T-cell (primary cell): ENCODE data around the gene IKBKG. TPM values are rescaled to one million over a fixed set of nuclear protein-coding genes. Genes with fewer than 3 reads are reported as not detected.

Experiments
- ATAC-seq, 4 experiments: fragments of 200-7000 bp in 3 of 4; fragments of 150-1000 bp in 1 of 4; cut with Tn5 transposase; replicated peaks in 1 of 4; 1 replicate in 3 of 4; 2 replicates in 1 of 4; pipeline ENCODE4 v1.10.0; 2021; ENCODE audit warnings: moderate library complexity in 3 of 4, mild to moderate bottlenecking in 2 of 4, moderate number of reproducible peaks in 1 of 4
- CTCF ChIA-PET, 2 donors: fragments of 300-600 bp; sonication (Branson Sonifier 250); formaldehyde crosslinking; loops; one replicate each; lab custom pipeline; 2022; ENCODE audit warnings: antibody characterized with exemption in 2 of 2; lab: Charles Lee
- POLR2A ChIA-PET, 2 donors: fragments of 300-600 bp; sonication (Branson Sonifier 250); formaldehyde crosslinking; loops; one replicate each; lab custom pipeline; 2022; ENCODE audit warnings: antibody characterized with exemption in 2 of 2; lab: Charles Lee
- DNase-seq, 35 experiments: peaks; one replicate each; pipeline versions ENCODE4 v3.0.0 to v3.0.0-alpha.2; 2013 to 2023
- H3K27ac ChIP-seq: one replicate; pipeline ENCODE4 v1.5.1; 2013; ENCODE audit warnings: low read length
- H3K27me3 ChIP-seq, 2 experiments: replicated peaks in 1 of 2; 1 replicate in 1 of 2; 2 replicates in 1 of 2; pipeline versions ENCODE4 v1.6.1 to v1.7.0; 2013; ENCODE audit warnings: low read length in 1 of 2, mixed read lengths in 1 of 2; ENCODE audit not compliant: control insufficient read depth in 2 of 2, insufficient read depth in 2 of 2; ENCODE audit errors: extremely low read depth in 1 of 2
- H3K36me3 ChIP-seq, 2 donors: 1 replicate in 1 of 2; 2 replicates in 1 of 2; pipeline versions ENCODE4 v1.6.1 to v1.7.0; 2013; ENCODE audit warnings: low read length in 1 of 2; ENCODE audit not compliant: control insufficient read depth in 2 of 2, insufficient read depth in 1 of 2; ENCODE audit errors: extremely low read depth in 1 of 2
- H3K4me1 ChIP-seq, 2 experiments: 1 replicate in 1 of 2; 2 replicates in 1 of 2; pipeline versions ENCODE4 v1.6.1 to v1.7.0; 2013; ENCODE audit warnings: low read length in 2 of 2, mixed read lengths in 1 of 2; ENCODE audit not compliant: insufficient read depth in 2 of 2, control insufficient read depth in 1 of 2; ENCODE audit errors: extremely low read depth in 1 of 2
- H3K4me3 ChIP-seq, 2 donors: 1 replicate in 1 of 2; 2 replicates in 1 of 2; pipeline versions ENCODE4 v1.5.1 to v1.7.0; 2013; ENCODE audit warnings: mild to moderate bottlenecking in 2 of 2, low read length in 1 of 2, moderate library complexity in 1 of 2; ENCODE audit not compliant: control insufficient read depth in 1 of 2; ENCODE audit errors: extremely low read depth in 1 of 2
- H3K9me3 ChIP-seq: 2 replicates; pipeline ENCODE4 v1.7.0; 2013
- H3K27ac Mint-ChIP-seq, 2 donors: one replicate each; pipeline ENCODE4 v1.8.0; 2020 to 2021; ENCODE audit warnings: mild to moderate bottlenecking in 2 of 2, mixed read lengths in 2 of 2
- H3K27me3 Mint-ChIP-seq, 2 donors: one replicate each; pipeline ENCODE4 v1.8.0; 2021 to 2022; ENCODE audit warnings: mixed read lengths in 2 of 2
- H3K36me3 Mint-ChIP-seq: one replicate; pipeline ENCODE4 v1.8.0; 2021; ENCODE audit warnings: mixed read lengths
- H3K4me1 Mint-ChIP-seq, 3 donors: one replicate each; pipeline ENCODE4 v1.8.0; 2020 to 2022; ENCODE audit warnings: mixed read lengths in 3 of 3, mild to moderate bottlenecking in 1 of 3
- H3K4me3 Mint-ChIP-seq, 3 donors: one replicate each; pipeline ENCODE4 v1.8.0; 2020 to 2022; ENCODE audit warnings: mild to moderate bottlenecking in 3 of 3, mixed read lengths in 3 of 3, moderate library complexity in 3 of 3
- H3K9me3 Mint-ChIP-seq, 3 donors: one replicate each; pipeline ENCODE4 v1.8.0; 2020 to 2022; ENCODE audit warnings: mixed read lengths in 3 of 3
- WGBS: methylation state at CpG from one replicate; pipeline ENCODE4 v1.1.5; 2013; ENCODE audit warnings: missing lambda C conversion rate; ENCODE audit not compliant: insufficient coverage; 5-methylcytosine and 5-hydroxymethylcytosine counted together
- total RNA-seq, 35 experiments: library from RNA in 6 of 35; stranded (reverse) in 6 of 35; fragments of 120-200 nt in 1 of 35; gene quantifications; one replicate each; pipeline versions ENCODE4 v1.2.1 to v1.2.4 and lab custom pipeline; 2013 to 2026

IKBKG gene
- total RNA-seq, 5 donors from 2014 or later (not counting 1 experiment from before 2014, with no cell fraction given): 32.4 to 59.1 (median 54.0) TPM

GRCh38 chrX:154513716-154514115 lies 33.7 kb upstream of the IKBKG start:
- 100% methylated on average over 1 of the region's 2 CpGs for WGBS

GRCh38 chrX:154515090-154515965 lies 32.1 kb upstream of the IKBKG start:
- Histone ChIP-seq H3K36me3 (no peaks in the 10 kb centered on the region), H3K4me1 (peaks cover 0 to 45% of the 10 kb centered on the region in 2 experiments), H3K27me3 (no peaks in the 10 kb centered on the region), H3K9me3 (no peaks in the 10 kb centered on the region), H3K27ac (peak overlapping the region; percentile 68), H3K4me3 (peak overlapping the region; percentile 56 to 82)
- 100% methylated on average over 1 of the region's 34 CpGs for WGBS
- ChIA-PET POLR2A (no interaction called here), CTCF (no interaction called here)
- no peaks in the 10 kb centered on the region for H3K9me3 Mint-ChIP-seq
- ATAC-seq (no peak), DNase-seq (peak in 2 of 35 experiments; percentile 16 to 30)
- peaks cover 0 to 9% of the 10 kb centered on the region in 2 donors for H3K27me3 Mint-ChIP-seq
- peaks cover 32 to 36% (median 33%) of the 10 kb centered on the region in 3 donors for H3K4me1 Mint-ChIP-seq
- H3K36me3 Mint-ChIP-seq: peaks cover 3% of the 10 kb centered on the region
- peak overlapping the region; percentile 77 to 82 (median 81) for H3K4me3 Mint-ChIP-seq
- H3K27ac Mint-ChIP-seq: peak overlapping the region; percentile 68 to 77

More at GRCh38 chrX:154513716-154514115, 33.7 kb upstream of the IKBKG start:
- Histone ChIP-seq H3K36me3 (peaks cover 4 to 8% of the 10 kb centered on the region in 2 donors), H3K4me1 (peaks cover 0 to 45% of the 10 kb centered on the region in 2 experiments), H3K9me3 (no peaks in the 10 kb centered on the region), H3K4me3 (no peak overlapping the region), H3K27ac (no peak overlapping the region), H3K27me3 (no peaks in the 10 kb centered on the region)
- ATAC-seq (no peak), DNase-seq (no peak)
- Mint-ChIP-seq H3K4me1 (peaks cover 33 to 36% (median 33%) of the 10 kb centered on the region in 3 donors), H3K9me3 (peaks cover 0 to 2% (median 0%) of the 10 kb centered on the region in 3 donors), H3K36me3 (peaks cover 13% of the 10 kb centered on the region), H3K4me3 (peak overlapping the region; percentile 41 to 62 (median 49)), H3K27ac (peak overlapping the region; percentile 35 to 69), H3K27me3 (peaks cover 0 to 6% of the 10 kb centered on the region in 2 donors)
- ChIA-PET POLR2A (interaction anchor here in 1 of 2 donors (0.6 kb wide), 1 partner anchor 57 kb away, joined by 4 read pairs; no protein-coding TSS in a partner anchor), CTCF (no interaction called here)

- CTCF ChIA-PET: interaction anchor here in 1 of 2 donors (0.7 kb wide), 1 partner anchor 9 kb away, joined by 6 read pairs; no protein-coding TSS in a partner anchor
- Mint-ChIP-seq H3K4me3 (peak within 1 kb of the TSS; percentile 77 to 84 (median 82)), H3K4me1 (peaks cover 28 to 30% (median 29%) of the 10 kb centered on the region in 3 donors), H3K27ac (peak within 1 kb of the TSS; percentile 91 to 92), H3K36me3 (peaks cover 3% of the 10 kb centered on the region), H3K27me3 (peaks cover 0 to 9% of the 10 kb centered on the region in 2 donors), H3K9me3 (no peaks in the 10 kb centered on the region)
- 0% methylated on average over 30 of the region's 59 CpGs for WGBS
- peak; percentile 81 to 94 (median 89) for DNase-seq
- POLR2A ChIA-PET: interaction anchor here (0.5 to 0.9 kb wide), 2 partner anchors 25 to 29 kb away, joined by 3 to 7 read pairs; partner anchors contain the start of gene SLC10A3 (in 1 of the 2)
- Histone ChIP-seq H3K4me1 (peaks cover 0 to 41% of the 10 kb centered on the region in 2 experiments), H3K9me3 (no peaks in the 10 kb centered on the region), H3K4me3 (peak within 1 kb of the TSS; percentile 58 to 82), H3K27me3 (no peaks in the 10 kb centered on the region), H3K36me3 (no peaks in the 10 kb centered on the region), H3K27ac (peak within 1 kb of the TSS; percentile 68)
- ATAC-seq: peak; percentile 94 to 99 (median 94)
These were observed 31.3 kb upstream of the IKBKG start, which contains the start of gene FAM3A for GRCh38 chrX:154515966-154516655. Gene FAM3A (minus strand): TSS chrX:154516232. CDS start chrX:154515772, 460 bp downstream.

- Histone ChIP-seq H3K9me3 (no peaks in the 10 kb centered on the region), H3K27ac (peak overlapping the region; percentile 59), H3K27me3 (no peaks in the 10 kb centered on the region), H3K4me3 (peak overlapping the region; percentile 58), H3K36me3 (no peaks in the 10 kb centered on the region), H3K4me1 (peaks cover 0 to 36% of the 10 kb centered on the region in 2 experiments)
- POLR2A ChIA-PET: interaction anchor here (0.5 to 0.9 kb wide), 2 partner anchors 26 to 29 kb away, joined by 3 to 7 read pairs; partner anchors contain the start of gene SLC10A3 (in 1 of the 2)
- 0% methylated on average over 1 of the region's 19 CpGs for WGBS
- ATAC-seq: peak; percentile 6 to 29 (median 25)
- Mint-ChIP-seq H3K4me3 (peak overlapping the region; percentile 75 to 84 (median 82)), H3K9me3 (no peaks in the 10 kb centered on the region), H3K27me3 (peaks cover 0 to 9% of the 10 kb centered on the region in 2 donors), H3K4me1 (peaks cover 22 to 25% (median 25%) of the 10 kb centered on the region in 3 donors), H3K27ac (peak overlapping the region; percentile 91 to 92), H3K36me3 (peaks cover 3% of the 10 kb centered on the region)
- peak in 18 of 35 experiments; percentile 10 to 52 (median 25) for DNase-seq
- CTCF ChIA-PET: interaction anchor here in 1 of 2 donors (0.7 kb wide), 1 partner anchor 8 kb away, joined by 6 read pairs; no protein-coding TSS in a partner anchor
These were observed 30.7 kb upstream of the IKBKG start for GRCh38 chrX:154516656-154517100.

- peak overlapping the region; percentile 59 for H3K27ac ChIP-seq
- no peak overlapping the region for H3K27ac Mint-ChIP-seq
These were observed 30.2 kb upstream of the IKBKG start for GRCh38 chrX:154517101-154517781.

More at GRCh38 chrX:154517101-154517781, 30.2 kb upstream of the IKBKG start:
- Mint-ChIP-seq H3K9me3 (no peaks in the 10 kb centered on the region), H3K4me3 (peak overlapping the region in 2 of 3 donors; percentile 13 to 82), H3K4me1 (peaks cover 19 to 23% (median 22%) of the 10 kb centered on the region in 3 donors), H3K36me3 (peaks cover 3% of the 10 kb centered on the region), H3K27me3 (peaks cover 0 to 9% of the 10 kb centered on the region in 2 donors)
- H3K4me3 ChIP-seq: peak overlapping the region in 1 of 2 donors; percentile 58
- 92% methylated on average over 9 of the region's 25 CpGs for WGBS
- DNase-seq (no peak), ATAC-seq (no peak)
- H3K4me1 ChIP-seq: peaks cover 0 to 33% of the 10 kb centered on the region in 2 experiments
- no peaks in the 10 kb centered on the region for H3K27me3 ChIP-seq
- no peaks in the 10 kb centered on the region for H3K36me3 ChIP-seq
- ChIA-PET CTCF (no interaction called here), POLR2A (no interaction called here)
- no peaks in the 10 kb centered on the region for H3K9me3 ChIP-seq
